GM21786 (cell line): ENCODE data around the gene C1QTNF9.
"Not testable (repeated sequence)": the region's sequence is repeated elsewhere in the genome, so short reads cannot be mapped to it uniquely, and the experiment has no call there.

Source experiments
- ATAC-seq: cut with Tn5 transposase; IDR thresholded peaks from one replicate; pipeline ENCODE4 v1.9.1; 2021; ENCODE audit not compliant: unreplicated experiment

Gene C1QTNF9

GRCh38 chr13:24281188-24282008 is 28.0 kb upstream of the C1QTNF9 start:
- no peak for ATAC-seq

GRCh38 chr13:24282256-24282655 is 27.1 kb upstream of the C1QTNF9 start:
- ATAC-seq, result no peak

GRCh38 chr13:24284889-24285565 is 24.4 kb upstream of the C1QTNF9 start:
- no peak for ATAC-seq

- no peak for ATAC-seq
Observed at GRCh38 chr13:24286624-24287023, 22.8 kb upstream of the C1QTNF9 start.

GRCh38 chr13:24287748-24288287 is 21.6 kb upstream of the C1QTNF9 start:
- ATAC-seq, result no peak

- ATAC-seq, result no peak
Observed at GRCh38 chr13:24288870-24289269, 20.5 kb upstream of the C1QTNF9 start.

GRCh38 chr13:24290280-24290932 is 19.0 kb upstream of the C1QTNF9 start:
- ATAC-seq, result no peak

GRCh38 chr13:24292481-24292880 is 16.9 kb upstream of the C1QTNF9 start:
- no peak for ATAC-seq

- ATAC-seq, result no peak
Observed at GRCh38 chr13:24293746-24294145, 15.6 kb upstream of the C1QTNF9 start.

GRCh38 chr13:24299488-24300114 is 9.8 kb upstream of the C1QTNF9 start:
- no peak for ATAC-seq

- ATAC-seq, result no peak
Observed at GRCh38 chr13:24301434-24301833, 7.9 kb upstream of the C1QTNF9 start.

- ATAC-seq, result no peak
Observed at GRCh38 chr13:24301911-24302310, 7.5 kb upstream of the C1QTNF9 start.

GRCh38 chr13:24304620-24305019 is 4.8 kb upstream of the C1QTNF9 start:
- ATAC-seq, result no peak

GRCh38 chr13:24306632-24307031 is 2.7 kb upstream of the C1QTNF9 start:
- ATAC-seq, result no peak

GRCh38 chr13:24307211-24308067 is 1.9 kb upstream of the C1QTNF9 start:
- no peak for ATAC-seq

GRCh38 chr13:24308068-24308445 is 1.3 kb upstream of the C1QTNF9 start:
- no peak for ATAC-seq

- no peak for ATAC-seq
Observed at GRCh38 chr13:24308488-24309020, 826 bp upstream of the C1QTNF9 start.

- no peak for ATAC-seq
Observed at GRCh38 chr13:24313439-24313838, 4.1 kb downstream of the C1QTNF9 start.

- ATAC-seq, result not testable (repeated sequence)
Observed at GRCh38 chr13:24317835-24318234, 8.5 kb downstream of the C1QTNF9 start.

- not testable (repeated sequence) for ATAC-seq
Observed at GRCh38 chr13:24318878-24319277, 9.5 kb downstream of the C1QTNF9 start.
